ENCODE results near the gene CCNL1. TPM values are rescaled to one million over a fixed set of nuclear protein-coding genes. Genes with fewer than 3 reads are reported as not detected.

Gene CCNL1
- polyA plus RNA-seq, 5 donors, result 160 to 237 (median 213) TPM

DNA sequence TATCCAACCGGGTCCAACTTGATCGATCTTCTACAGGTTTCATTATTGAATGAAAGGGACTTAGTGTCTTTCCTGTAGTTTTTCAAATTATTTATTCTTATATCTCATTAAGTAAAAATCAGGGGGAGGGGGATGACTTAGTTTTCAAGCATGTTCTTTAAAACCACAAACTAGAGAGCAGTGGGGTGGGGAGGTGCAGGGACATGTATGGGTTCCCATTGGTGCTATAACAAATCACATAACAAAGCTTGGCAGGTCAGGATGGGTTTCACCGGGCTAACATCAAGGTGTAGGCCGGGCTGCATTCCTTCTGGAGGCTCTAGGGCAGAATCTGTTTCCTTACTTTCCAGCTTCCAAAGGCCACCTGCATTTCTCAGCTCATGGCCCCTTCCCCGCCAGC is 32.7 kb downstream of the CCNL1 start:
- no peak for DNase-seq

DNA sequence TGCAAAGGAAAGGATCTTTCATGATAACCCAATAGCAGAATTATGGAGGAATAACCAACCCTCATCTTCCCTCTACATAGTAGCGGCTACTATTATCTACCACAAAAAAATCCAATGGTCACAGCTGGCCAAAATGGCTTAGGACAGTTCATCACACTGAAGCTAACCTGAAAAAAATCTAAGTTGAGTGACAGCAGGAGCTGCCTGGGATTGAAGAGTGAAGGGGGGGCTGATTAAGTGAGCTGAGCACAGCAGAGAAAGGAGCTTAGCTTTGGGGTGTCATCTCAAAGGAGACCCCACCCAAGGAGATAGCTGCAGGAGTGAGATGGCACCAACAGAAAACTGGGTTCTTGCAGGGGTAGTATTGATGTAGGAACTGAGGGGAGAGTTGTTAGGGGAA is 33.6 kb downstream of the CCNL1 start:
- DNase-seq, result no peak

DNA sequence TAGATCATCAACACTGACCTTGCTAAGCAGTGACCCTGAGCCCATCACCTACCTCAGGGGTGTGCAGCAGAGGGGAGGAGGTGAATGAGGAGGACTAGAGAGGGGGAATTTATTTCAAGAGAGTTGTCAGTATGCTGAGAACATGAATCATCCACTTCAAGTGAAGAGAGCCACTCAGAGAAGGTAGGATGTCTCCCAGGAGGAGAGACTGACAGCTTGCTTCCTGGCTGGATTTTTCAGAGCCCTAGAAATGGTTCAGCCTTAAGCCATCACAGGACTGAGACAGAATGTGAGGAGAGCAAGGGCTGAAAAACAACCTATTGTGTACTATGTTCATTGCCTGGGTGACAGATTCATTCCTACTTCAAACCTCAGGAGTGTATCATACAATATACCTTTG is 34.8 kb downstream of the CCNL1 start:
- DNase-seq, result no peak

DNA sequence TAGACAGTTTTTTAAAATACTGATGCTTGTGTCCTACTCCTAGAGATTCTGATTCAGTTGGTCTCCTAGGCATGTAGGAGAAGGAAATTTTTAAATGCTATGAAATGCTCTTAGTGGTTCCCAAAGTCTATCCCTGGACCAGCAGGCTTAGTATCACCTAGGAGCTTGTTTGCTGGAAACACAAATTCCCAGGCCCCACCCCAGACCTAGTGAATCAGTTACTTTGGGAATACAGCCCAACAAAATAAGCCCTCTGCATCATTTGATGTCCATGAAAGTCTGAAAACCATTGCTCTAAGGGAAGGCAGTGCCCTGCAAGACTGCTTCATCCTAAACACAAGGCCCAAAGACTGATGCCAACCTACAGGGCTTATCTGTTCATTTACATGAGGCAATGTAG is 36.3 kb downstream of the CCNL1 start:
- no peak for DNase-seq

DNA sequence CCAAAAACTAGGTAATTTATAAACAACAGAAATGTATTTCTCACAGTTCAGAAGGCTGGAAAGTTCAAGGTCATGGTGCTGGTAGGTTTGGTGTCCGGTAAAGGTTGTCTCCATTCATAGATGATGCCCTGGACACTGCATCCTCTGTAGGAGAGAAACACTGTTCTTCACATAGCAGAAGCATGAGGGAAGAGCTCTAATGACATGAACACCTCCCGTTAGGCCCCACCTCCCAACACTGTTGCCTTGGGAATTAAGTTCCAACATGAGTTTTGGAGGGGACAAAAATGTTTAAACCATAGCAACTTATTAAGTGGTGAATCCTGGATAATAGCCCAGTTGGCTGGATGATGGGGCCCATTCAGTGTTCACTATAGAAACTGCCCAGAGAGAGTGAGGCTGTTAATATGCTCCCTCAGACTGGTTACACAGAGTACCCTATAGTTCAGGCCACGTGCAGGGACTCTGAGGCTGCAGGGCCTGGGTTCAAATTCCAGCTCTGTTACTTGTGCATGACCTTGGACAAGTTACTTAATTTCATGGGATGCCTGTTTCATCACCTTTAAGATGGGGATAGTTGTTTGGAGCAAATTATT is 37.0 kb downstream of the CCNL1 start:
- no peak for DNase-seq

DNA sequence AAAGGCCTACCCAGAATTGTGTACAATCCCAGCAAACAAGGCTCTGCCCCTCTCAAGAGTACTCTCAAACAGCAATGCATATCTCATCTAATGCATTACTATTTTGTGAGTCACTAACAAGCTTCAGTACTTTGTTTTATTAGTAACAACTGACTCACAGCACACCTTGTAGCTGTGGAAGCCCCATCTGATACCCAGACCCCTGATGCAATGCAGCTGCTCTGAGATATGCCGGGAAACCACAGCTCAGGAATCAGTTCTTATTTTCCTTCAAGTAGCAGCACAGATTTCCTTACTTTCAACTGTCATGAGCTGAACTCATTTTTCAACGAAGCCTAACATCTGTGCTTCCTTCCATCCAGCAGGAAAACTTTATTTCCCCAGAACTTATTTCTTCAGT is 37.8 kb downstream of the CCNL1 start:
- DNase-seq, result no peak

DNA sequence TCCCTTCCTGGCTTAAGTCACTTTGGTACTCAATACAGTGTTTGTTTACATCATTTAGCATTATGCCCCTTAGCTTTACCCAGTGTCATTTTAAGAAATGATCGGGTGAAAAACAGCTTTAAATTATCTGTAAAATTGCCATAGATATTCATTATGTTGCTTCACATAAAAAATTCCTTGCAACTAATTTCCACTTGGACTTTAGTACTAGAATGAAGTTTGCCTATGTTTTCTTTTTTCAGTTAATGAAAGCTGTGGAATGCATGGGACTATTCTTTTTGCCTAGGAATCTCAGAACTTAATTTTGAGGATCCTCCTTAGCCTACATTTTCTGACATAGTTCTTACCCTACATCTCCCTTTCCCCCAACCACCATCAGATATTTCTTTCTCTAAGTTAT is 38.4 kb downstream of the CCNL1 start:
- DNase-seq, result no peak

DNA sequence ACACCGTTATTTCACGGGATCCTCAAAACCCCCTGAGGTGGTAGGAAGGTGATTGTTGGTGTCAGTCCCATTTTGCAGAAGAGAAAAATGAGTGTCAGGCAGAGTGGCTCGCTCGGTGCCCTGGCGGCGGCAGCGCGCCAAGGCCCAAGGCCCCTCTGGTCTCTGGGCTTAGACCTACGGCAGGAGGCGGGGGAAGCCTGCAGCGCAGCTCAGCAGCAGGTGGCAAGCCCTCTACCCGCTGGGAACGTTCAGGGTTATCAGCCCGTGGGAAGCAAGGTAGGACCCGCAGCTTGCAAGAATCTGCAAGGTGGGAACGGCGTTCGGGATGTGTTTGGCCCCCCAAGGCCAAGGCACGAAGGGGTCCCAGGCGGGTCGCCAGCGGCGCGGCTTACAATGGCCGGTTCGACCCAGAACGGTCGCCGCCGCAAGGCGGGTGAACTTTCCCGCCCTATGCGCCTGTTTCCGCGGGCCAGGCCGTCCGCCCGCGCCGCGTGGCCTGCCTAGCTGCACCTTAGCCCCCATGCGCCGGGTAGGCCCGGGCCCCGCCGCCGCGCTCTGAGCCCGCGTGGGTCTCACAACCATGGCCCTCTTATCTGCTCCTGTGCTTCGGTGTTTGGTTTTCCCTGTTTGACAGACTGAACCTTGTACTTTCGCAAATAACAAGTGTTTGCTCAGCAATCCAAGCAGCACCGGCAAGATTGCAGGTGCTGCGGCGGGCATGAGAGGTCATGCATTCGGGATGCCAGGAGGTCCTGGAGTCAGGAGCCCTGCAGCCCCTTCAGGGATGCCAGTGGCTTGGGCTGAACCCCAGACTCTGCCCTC is 39.7 kb downstream of the CCNL1 start:
- no peak for DNase-seq

DNA sequence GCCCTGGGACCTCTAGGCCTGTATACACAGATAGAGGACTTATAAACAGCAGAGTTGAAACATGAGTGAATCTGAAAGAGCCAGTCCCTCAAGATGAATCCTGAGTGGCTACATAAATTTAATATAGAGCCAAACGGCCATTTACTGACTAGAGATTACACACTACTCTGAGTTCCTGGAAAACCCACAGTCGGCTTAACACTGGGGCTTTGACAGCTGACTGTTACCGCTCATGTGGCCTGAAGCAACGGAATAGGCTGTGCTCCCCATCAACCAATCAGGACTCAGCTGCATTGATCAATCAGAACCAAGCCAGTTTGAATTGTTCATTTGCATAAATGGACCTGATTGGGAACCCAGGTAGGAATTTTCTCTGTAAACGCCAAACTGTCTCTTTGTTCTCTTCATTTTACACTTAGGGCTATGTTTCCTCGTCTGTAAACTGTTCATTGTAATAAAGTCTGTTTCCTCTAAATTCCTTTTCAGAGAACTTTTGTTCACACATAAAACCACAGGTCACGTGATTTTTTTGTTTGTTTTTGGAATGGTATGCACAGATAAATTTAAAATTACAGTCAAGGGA is 40.5 kb downstream of the CCNL1 start:
- DNase-seq, result no peak

DNA sequence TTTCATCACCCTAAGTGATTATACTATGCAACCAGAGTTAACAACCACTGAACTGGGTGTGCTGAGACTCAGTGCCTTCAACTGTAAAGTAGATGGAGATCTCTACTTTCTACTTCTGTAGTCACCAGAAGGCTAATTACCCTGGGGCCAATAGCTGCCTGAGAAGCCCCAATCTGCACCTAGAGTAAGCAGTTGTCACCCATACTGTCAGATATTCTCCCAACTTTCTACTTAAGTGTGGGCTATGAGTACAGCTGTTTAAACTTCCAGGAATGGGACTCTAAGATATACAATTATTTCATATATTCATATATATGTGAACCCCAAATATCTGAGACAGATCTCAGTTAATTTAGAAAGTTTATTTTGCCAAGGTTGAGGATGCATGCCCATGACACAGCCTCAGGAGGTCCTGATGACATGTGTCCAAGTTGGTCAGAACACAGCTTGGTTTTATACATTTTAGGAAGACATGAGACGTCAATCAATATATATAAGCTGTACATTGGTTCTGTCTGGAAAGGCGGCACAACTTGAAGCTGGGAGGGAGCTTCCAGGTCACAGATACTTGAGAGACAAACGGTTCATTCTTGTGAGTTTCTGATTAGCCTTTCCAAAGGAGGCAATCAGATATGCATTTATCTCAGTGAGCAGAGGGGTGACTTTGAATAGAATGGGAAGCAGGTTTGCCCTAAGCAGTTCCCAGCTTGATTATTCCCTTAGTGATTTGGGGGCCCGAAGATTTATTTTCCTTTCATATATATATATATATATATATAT is 41.9 kb downstream of the CCNL1 start:
- DNase-seq, result no peak

DNA sequence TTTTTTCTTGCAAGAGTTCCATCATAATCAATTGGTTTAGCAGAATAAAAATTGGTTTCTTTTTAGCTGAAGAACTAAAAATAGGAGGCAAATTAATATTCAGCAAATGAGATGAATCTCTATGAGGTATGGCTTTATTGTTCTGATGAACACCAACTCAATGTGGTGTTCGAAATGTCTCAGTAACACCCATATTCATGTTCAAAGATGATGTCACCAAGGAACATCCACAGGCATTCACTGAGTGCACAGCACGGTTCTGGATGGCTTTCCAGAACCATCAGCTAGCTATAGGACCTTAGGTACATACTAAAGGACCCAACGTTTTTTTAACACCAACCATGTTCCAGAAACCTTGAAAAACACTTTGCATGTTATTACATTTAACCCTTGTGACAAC is 42.7 kb downstream of the CCNL1 start:
- no peak for DNase-seq

DNA sequence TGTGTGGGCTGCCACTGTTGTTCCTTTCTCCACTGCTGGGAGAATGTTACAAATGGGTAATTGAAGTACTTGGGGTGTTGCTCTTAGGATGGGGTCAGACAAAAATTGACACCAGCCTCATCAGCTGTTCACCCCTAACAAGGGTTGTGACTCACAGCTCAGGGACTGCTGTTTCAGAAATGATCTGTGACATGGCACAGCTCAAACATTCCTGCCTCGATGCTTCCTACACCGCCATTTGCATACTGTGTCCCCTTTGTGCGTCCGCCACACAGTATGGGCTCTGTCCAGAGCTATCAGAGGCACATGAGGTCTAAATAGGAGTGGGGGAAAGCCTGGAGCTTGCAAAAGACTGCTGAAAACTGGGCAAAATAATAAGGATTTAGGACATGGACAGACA is 43.9 kb downstream of the CCNL1 start:
- DNase-seq, result no peak

DNA sequence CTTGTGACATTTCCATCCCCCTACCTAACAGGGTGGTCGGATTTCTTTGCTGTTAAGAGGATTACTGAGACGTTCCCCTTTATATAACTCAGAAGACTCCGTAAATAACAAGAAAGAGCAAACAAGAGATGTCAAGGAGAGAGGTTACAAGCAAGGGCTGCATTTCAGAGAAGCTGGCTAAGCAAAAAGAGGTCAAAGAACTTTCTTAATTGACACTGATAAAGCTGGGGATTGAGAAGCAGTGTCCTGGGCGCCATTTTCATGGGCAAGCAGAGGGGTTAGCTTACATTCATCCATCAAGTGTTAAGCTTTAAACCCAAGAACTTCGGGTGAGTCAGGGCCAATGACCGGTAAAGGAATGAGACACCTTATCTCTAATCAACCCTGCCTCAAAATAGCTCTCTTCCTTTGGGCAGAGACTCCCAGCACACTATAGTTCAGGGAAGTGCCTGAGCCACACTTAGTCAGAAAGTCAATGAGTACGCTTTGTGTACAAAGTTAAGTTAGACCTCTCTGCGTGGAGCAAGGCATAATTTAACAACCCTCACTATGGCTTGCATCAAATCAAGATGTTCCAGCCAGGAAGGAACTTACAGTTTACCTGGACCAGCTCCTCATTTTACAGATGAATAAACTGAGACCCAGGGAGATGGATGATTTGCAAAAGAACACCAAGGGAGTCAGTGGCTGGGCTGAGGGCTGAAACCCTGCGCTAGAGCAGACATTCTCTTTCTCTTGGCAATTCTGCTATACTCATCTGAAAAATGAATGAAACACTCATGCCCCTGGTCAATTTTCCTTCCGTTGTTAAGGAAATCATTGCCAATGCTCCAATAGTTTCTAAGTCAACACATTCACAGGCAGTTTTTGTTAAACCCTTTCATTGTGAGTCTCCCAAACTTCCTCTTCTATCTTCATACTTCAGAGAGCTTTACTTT is 44.6 kb downstream of the CCNL1 start:
- DNase-seq, result no peak

DNA sequence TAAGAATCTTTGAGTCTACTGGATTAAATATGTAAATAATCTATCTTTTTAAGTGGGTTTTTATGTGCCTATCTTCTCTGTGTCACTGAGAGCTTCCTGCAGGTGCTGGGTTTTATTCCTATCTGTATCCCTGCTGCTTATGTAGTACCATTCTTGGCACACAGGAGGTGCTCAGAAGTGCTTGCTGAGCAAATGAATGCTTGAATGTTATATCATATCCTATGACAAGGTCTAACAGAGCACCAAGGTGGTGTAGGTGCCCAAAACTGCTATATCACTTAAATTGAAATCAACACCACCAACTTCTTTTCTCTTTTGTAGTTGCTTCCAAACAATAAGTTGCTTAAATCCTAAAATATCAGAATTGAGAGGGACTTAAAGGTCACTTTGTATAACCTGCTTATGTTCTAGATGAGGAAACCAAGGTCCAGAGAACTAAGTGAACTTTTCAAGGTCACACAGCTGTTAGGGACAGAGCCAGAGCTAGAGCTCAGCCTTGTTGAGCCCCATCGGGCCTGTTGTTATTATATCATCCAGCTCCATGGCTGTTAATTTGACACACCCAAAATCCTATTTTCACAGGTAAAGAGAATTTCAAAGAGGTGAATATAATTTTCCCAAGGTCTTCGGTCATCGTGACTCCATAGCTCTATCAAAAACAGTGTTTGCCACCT is 46.0 kb downstream of the CCNL1 start:
- DNase-seq, result no peak

DNA sequence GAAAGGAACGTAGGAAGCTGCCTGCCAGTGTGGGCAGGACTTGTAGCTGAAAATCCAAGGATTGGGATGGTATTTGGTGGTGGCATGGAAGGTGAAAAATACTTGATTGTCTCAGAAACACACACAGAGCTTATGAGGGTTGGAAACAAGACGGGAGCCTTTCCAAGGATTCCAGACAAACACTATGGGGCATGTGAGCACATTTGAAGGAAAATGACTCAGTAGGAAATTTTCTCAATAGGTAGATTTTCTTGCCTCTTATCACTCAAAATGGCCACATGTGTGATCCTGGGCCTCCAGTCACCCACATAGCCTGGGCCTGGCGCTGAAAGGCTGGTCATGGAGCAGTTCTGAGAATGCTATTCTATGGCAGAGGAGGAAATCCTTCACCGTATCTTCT is 47.4 kb downstream of the CCNL1 start:
- no peak for DNase-seq

DNA sequence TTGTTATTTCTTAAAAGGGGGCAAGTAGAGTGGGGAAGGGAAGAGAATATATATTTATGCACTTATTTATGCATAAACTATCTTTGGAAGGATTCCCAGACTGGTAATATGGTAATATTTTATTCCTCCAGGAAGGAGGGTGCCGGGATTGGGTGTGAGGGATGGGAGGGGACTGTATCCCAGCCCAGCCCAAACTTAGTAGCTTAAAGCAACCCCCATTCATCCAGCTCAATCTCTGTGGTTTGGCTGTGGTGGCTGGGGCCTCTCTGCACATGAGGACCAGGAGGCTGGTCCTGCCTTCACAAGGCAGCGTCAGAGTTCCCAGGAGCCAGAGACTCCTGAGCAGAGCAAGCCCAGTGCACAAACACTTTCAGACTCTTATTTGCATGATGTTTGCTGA is 48.4 kb downstream of the CCNL1 start:
- no peak for DNase-seq

DNA sequence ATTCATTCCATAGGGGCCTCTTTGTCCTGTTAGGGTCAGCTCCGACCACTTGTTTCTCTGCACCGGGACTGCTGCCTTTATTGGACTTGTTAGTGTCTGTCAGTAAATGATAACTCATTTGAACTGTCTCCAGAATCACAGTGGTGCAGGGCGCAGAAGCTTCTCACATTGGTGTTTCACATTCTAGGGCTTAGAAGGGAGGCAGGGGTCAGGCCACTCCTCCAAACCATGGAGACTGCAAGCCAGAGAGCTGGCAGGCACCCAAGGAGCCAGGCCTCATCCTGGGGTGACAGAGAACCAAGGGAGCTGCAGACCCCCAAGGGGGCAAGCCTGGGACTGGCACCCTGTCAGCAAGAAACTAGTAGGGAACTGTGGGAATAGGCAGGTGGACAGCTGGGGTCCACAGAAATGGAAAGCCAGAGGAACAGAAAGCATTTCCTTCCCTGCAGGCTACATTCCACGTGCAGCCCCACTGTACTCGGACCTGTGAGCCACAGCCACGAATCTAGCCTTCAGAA is 49.1 kb downstream of the CCNL1 start:
- no peak for DNase-seq

DNA sequence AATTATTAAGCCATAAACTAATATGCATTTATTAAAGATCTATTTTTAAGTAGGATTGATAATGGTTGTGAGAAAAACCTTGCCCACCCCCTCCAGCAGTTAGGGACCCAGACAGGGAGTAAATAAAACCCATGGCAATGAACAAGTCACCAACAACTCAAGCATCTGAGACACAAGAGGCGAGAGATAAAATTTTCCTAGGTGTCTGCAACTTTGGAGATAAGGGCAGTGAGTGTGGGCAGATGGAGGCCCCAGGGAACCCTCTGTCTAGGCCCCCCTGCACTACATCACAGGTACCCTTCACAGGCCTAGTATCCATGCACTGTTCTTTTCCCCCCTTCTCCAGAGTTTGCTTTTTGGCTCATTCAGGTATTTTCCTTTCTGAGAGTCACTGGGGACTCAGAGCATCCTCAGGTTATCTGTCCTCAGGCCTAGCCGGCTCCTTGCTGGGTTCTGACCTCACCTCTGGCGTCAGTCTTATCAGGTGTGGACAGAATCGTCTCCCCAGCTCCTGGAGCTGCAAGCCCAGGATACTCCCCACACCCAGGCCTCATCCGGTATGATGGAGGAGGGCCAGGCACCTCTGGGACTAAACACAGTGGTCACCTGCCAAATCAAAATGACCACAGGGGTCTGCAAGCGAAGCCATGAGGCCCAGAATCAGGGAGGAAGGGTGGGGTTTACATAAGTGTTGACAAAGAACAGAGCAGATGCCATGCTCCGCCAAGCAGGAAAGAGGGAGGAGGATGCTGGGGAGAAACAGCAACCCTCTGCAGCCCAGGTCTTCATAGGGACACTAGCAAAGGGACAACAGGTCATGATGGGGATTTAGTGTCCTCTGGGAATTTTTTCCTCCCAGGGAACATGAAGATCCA is 50.4 kb downstream of the CCNL1 start:
- no peak for DNase-seq

DNA sequence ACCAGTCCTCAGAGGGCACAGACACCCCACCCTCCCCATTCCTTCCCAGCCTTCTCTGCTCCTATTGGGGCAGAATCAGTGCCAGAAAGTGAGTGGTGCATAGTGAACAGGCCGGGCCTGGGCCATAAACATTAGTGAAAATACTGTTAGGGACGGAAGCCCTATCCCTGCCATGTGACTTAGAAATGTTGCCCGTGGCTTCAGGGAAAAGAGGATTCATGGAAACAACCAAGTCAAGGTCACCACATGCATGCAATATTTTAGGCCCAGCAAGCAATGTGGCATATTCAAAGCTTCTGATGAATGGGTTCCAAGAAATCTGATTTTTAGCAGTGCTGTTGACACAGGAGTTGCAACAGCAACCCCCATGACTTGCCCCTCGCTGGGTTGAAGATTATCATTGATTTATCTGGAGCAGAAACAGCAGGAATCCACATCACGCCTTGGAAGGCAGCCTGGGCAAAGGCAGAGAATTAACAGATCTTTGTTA is 52.3 kb downstream of the CCNL1 start:
- no peak for DNase-seq

Data from right lung (tissue), 5 donors.